RWPE1 (cell line): Measurements from ENCODE around the gene MAP3K4.

Experiments
- CTCF ChIA-PET: fragments of 350-600 bp; sonication (Branson Sonifier 250); formaldehyde crosslinking; extraction: SDS; loops from one replicate; lab custom pipeline; 2021; lab: Yijun Ruan, JAX
- POLR2A ChIA-PET: fragments of 400-600 bp; formaldehyde crosslinking; extraction: SDS; loops from one replicate; lab custom pipeline; 2020; ENCODE audit warnings: antibody characterized with exemption; ENCODE audit not compliant: low non-redundant PET; lab: Yijun Ruan, JAX
- DNase-seq: peaks from one replicate; pipeline ENCODE4 v3.0.0; 2012; ENCODE audit warnings: low spot score
- H3K27ac ChIP-seq: fragments of 450-650 bp; 2 replicates; pipeline ENCODE4 v1.5.1; 2017
- CTCF ChIP-seq: fragments of 450-650 bp; conservative IDR thresholded peaks from 2 replicates; pipeline ENCODE4 v1.5.1; 2017; ENCODE audit warnings: low read depth, mild to moderate bottlenecking

MAP3K4 gene

GRCh38 chr6:161139766-161140553, 148.4 kb downstream of the MAP3K4 start:
- H3K27ac ChIP-seq, result peak overlapping the region; percentile 22
- ChIA-PET CTCF (interaction anchor here (0.6 to 0.9 kb wide), 2 partner anchors 233 to 234 kb away, joined by 3 read pairs; no protein-coding TSS in a partner anchor), POLR2A (no interaction called here)
- DNase-seq, result no peak
- no peak for TF ChIP-seq CTCF

GRCh38 chr6:161140554-161140875, 148.9 kb downstream of the MAP3K4 start:
- POLR2A ChIA-PET, result no interaction called here
- TF ChIP-seq CTCF, result no peak
- CTCF ChIA-PET, result interaction anchor here (0.6 to 0.9 kb wide), 3 partner anchors 144 to 234 kb away, joined by 3 to 4 read pairs (median 3); no protein-coding TSS in a partner anchor
- H3K27ac ChIP-seq, result peak overlapping the region; percentile 22
- no peak for DNase-seq

- POLR2A ChIA-PET, result no interaction called here
- no peak for TF ChIP-seq CTCF
- CTCF ChIA-PET, result interaction anchor here (0.6 to 0.7 kb wide), 2 partner anchors 144 to 226 kb away, joined by 4 read pairs; no protein-coding TSS in a partner anchor
- no peak for DNase-seq
- 0 out of 2 replicates have a peak overlapping the region, but pooled peaks have one; percentile 22 for H3K27ac ChIP-seq
These were observed 149.6 kb downstream of the MAP3K4 start for GRCh38 chr6:161141173-161141572.

- no peak for DNase-seq
- CTCF ChIA-PET, result interaction anchor here (0.8 kb wide), 1 partner anchor 169 kb away, joined by 4 read pairs; no protein-coding TSS in a partner anchor
These were observed 151.4 kb downstream of the MAP3K4 start for GRCh38 chr6:161142957-161143296.

GRCh38 chr6:161143663-161144430, 152.3 kb downstream of the MAP3K4 start:
- no peak for DNase-seq
- ChIA-PET POLR2A (no interaction called here), CTCF (interaction anchor here (0.9 kb wide), 1 partner anchor 227 kb away, joined by 3 read pairs; no protein-coding TSS in a partner anchor)
- TF ChIP-seq CTCF, result no peak
- H3K27ac ChIP-seq, result no peak overlapping the region

More at GRCh38 chr6:161142957-161143296, 151.4 kb downstream of the MAP3K4 start:
- TF ChIP-seq CTCF, result no peak
- H3K27ac ChIP-seq, result no peak overlapping the region
- POLR2A ChIA-PET, result no interaction called here

- DNase-seq, result no peak
- CTCF ChIA-PET, result interaction anchor here (1.3 kb wide), 1 partner anchor 225 kb away, joined by 7 read pairs; no protein-coding TSS in a partner anchor
- no peak overlapping the region for H3K27ac ChIP-seq
- TF ChIP-seq CTCF, result no peak
- POLR2A ChIA-PET, result no interaction called here
These were observed 158.6 kb downstream of the MAP3K4 start for GRCh38 chr6:161150136-161150535.
